Measurements from ENCODE around the gene MRPL55. TPM values are rescaled to one million over a fixed set of nuclear protein-coding genes. Genes with fewer than 3 reads are reported as not detected.

MRPL55 gene
- polyA plus RNA-seq, 1 donor from 2014 or later = 168 TPM

- no peaks in the 10 kb centered on the region for H3F3A ChIP-seq (ENCODE audit: insufficient read depth, low read length, poor library complexity, severe bottlenecking)
- H3K4me3 ChIP-seq (ENCODE audit: low read length) = no peak overlapping the region
- no peak for TF ChIP-seq EZH2 (IDR thresholded peaks at IDR 0.05; ENCODE audit: borderline replicate concordance, insufficient read depth, low read length, poor library complexity, severe bottlenecking)
- TF ChIP-seq EP300 (conservative IDR thresholded peaks at IDR 0.05; ENCODE audit: poor library complexity, severe bottlenecking) = no peak
- TF ChIP-seq MXI1 (conservative IDR thresholded peaks at IDR 0.05; ENCODE audit: poor library complexity, severe bottlenecking) = no peak
- TF ChIP-seq SMC3 (conservative IDR thresholded peaks at IDR 0.05; ENCODE audit: poor library complexity) = no peak
- TF ChIP-seq TAF1 (IDR thresholded peaks at IDR 0.05; ENCODE audit: low read depth) = no peak
- no peak for TF ChIP-seq POLR2AphosphoS5 (IDR thresholded peaks at IDR 0.05)
- TF ChIP-seq, protein P1, sequence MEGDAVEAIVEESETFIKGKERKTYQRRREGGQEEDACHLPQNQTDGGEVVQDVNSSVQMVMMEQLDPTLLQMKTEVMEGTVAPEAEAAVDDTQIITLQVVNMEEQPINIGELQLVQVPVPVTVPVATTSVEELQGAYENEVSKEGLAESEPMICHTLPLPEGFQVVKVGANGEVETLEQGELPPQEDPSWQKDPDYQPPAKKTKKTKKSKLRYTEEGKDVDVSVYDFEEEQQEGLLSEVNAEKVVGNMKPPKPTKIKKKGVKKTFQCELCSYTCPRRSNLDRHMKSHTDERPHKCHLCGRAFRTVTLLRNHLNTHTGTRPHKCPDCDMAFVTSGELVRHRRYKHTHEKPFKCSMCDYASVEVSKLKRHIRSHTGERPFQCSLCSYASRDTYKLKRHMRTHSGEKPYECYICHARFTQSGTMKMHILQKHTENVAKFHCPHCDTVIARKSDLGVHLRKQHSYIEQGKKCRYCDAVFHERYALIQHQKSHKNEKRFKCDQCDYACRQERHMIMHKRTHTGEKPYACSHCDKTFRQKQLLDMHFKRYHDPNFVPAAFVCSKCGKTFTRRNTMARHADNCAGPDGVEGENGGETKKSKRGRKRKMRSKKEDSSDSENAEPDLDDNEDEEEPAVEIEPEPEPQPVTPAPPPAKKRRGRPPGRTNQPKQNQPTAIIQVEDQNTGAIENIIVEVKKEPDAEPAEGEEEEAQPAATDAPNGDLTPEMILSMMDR (IDR thresholded peaks at IDR 0.05; ENCODE audit: poor library complexity, severe bottlenecking) = no peak
- no peak overlapping the region for H3K9ac ChIP-seq (ENCODE audit: low read length)
- no peaks in the 10 kb centered on the region for H3K9me3 ChIP-seq (ENCODE audit: low read length)
- H4K20me1 ChIP-seq (ENCODE audit: insufficient read depth) = no peaks in the 10 kb centered on the region
- H3K79me2 ChIP-seq (replicated peaks; ENCODE audit: insufficient read depth, low read length) = no peaks in the 10 kb centered on the region
- H3K4me2 ChIP-seq (ENCODE audit: low read length) = no peak overlapping the region
- no peak overlapping the region for H3K27ac ChIP-seq (ENCODE audit: low read length)
- peaks cover 25% of the 10 kb centered on the region for H3K27me3 ChIP-seq (ENCODE audit: insufficient read depth, low read depth, low read length)
- H3K36me3 ChIP-seq (ENCODE audit: insufficient read depth, low read length) = no peaks in the 10 kb centered on the region
- H2AFZ ChIP-seq (ENCODE audit: low read depth, low read length) = no peak overlapping the region
- H3K9me2 ChIP-seq (ENCODE audit: insufficient read depth, low read length) = no peaks in the 10 kb centered on the region
Observed at GRCh38 chr1:228134591-228134990, 25.5 kb upstream of the MRPL55 start.

GRCh38 chr1:228131766-228132165, 22.7 kb upstream of the MRPL55 start:
- no peaks in the 10 kb centered on the region for H3K79me2 ChIP-seq (replicated peaks; ENCODE audit: insufficient read depth, low read length)
- H3K9me2 ChIP-seq (ENCODE audit: insufficient read depth, low read length) = no peaks in the 10 kb centered on the region
- H4K20me1 ChIP-seq (ENCODE audit: insufficient read depth) = no peaks in the 10 kb centered on the region
- TF ChIP-seq POLR2AphosphoS5 (IDR thresholded peaks at IDR 0.05) = no peak
- no peak for TF ChIP-seq SMC3 (conservative IDR thresholded peaks at IDR 0.05; ENCODE audit: poor library complexity)
- TF ChIP-seq, protein P1 (IDR thresholded peaks at IDR 0.05; ENCODE audit: poor library complexity, severe bottlenecking) = no peak
- TF ChIP-seq TAF1 (IDR thresholded peaks at IDR 0.05; ENCODE audit: low read depth) = no peak
- TF ChIP-seq EP300 (conservative IDR thresholded peaks at IDR 0.05; ENCODE audit: poor library complexity, severe bottlenecking) = no peak
- TF ChIP-seq REST (IDR thresholded peaks at IDR 0.05; ENCODE audit: borderline replicate concordance) = no peak
- no peak for TF ChIP-seq EZH2 (IDR thresholded peaks at IDR 0.05; ENCODE audit: borderline replicate concordance, insufficient read depth, low read length, poor library complexity, severe bottlenecking)
- TF ChIP-seq MXI1 (conservative IDR thresholded peaks at IDR 0.05; ENCODE audit: poor library complexity, severe bottlenecking) = no peak
- no peak for TF ChIP-seq RAD21 (conservative IDR thresholded peaks at IDR 0.05)
- H3K27me3 ChIP-seq (ENCODE audit: insufficient read depth, low read depth, low read length) = peaks cover 15% of the 10 kb centered on the region
- no peak overlapping the region for H3K4me3 ChIP-seq (ENCODE audit: low read length)
- no peaks in the 10 kb centered on the region for H3F3A ChIP-seq (ENCODE audit: insufficient read depth, low read length, poor library complexity, severe bottlenecking)
- no peak overlapping the region for H3K4me2 ChIP-seq (ENCODE audit: low read length)
- H3K9ac ChIP-seq (ENCODE audit: low read length) = no peak overlapping the region
- no peaks in the 10 kb centered on the region for H3K36me3 ChIP-seq (ENCODE audit: insufficient read depth, low read length)
- no peaks in the 10 kb centered on the region for H3K9me3 ChIP-seq (ENCODE audit: low read length)
- H3K27ac ChIP-seq (ENCODE audit: low read length) = no peak overlapping the region
- H2AFZ ChIP-seq (ENCODE audit: low read depth, low read length) = no peak overlapping the region
